ENCODE results near the gene SKIC8. TPM values are rescaled to one million over a fixed set of nuclear protein-coding genes. Genes with fewer than 3 reads are reported as not detected.

Gene SKIC8
- total RNA-seq, 1 experiment from 2014 or later = 56.2 TPM

DNA sequence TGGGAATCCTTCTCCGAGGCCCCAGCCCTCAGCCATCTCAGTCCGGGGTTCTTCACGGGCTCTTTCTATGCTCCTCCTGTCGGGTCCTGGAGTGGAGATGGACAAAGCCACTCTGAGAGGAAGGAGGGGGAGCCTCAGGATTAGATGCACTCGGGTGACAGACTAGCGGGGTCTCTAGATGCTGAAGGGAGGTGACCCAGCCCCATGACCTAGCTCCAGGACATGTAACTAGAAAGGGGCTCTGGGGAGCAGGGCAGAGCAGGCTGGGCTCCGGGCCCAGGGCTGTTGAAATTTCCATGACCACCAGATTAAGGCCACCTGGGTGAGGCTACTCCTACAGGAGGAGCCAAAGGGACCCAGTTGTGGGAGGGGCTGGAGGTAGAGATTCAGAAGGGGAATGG is 14.8 kb upstream of the SKIC8 start:
- peaks cover 5% of the 10 kb centered on the region for H3K4me1 Mint-ChIP-seq (ENCODE audit: insufficient read depth, unreplicated experiment)
- H3K27me3 Mint-ChIP-seq (ENCODE audit: insufficient read depth, unreplicated experiment) = no peaks in the 10 kb centered on the region
- H3K27ac Mint-ChIP-seq (ENCODE audit: low read depth, unreplicated experiment) = no peak overlapping the region
- POLR2A ChIA-PET = no interaction called here
- intact Hi-C loops (cut with micrococcal nuclease) = no loop called here
- no peaks in the 10 kb centered on the region for H3K9me3 Mint-ChIP-seq (ENCODE audit: unreplicated experiment)
- no peak overlapping the region for H3K4me3 Mint-ChIP-seq (ENCODE audit: unreplicated experiment)
- CTCF ChIA-PET = interaction anchor here (13.1 kb wide), 1 partner anchor 106 kb away, joined by 222 read pairs; no protein-coding TSS in a partner anchor
- no peak for DNase-seq (ENCODE audit: unreplicated experiment)
- TF ChIP-seq, protein P1, sequence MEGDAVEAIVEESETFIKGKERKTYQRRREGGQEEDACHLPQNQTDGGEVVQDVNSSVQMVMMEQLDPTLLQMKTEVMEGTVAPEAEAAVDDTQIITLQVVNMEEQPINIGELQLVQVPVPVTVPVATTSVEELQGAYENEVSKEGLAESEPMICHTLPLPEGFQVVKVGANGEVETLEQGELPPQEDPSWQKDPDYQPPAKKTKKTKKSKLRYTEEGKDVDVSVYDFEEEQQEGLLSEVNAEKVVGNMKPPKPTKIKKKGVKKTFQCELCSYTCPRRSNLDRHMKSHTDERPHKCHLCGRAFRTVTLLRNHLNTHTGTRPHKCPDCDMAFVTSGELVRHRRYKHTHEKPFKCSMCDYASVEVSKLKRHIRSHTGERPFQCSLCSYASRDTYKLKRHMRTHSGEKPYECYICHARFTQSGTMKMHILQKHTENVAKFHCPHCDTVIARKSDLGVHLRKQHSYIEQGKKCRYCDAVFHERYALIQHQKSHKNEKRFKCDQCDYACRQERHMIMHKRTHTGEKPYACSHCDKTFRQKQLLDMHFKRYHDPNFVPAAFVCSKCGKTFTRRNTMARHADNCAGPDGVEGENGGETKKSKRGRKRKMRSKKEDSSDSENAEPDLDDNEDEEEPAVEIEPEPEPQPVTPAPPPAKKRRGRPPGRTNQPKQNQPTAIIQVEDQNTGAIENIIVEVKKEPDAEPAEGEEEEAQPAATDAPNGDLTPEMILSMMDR (IDR thresholded peaks at IDR 0.05; ENCODE audit: unreplicated experiment) = no peak
- no TSS peak for BruUV-seq (replicated peaks)
- no peaks in the 10 kb centered on the region for H3K36me3 Mint-ChIP-seq (ENCODE audit: insufficient read depth, unreplicated experiment)

GRCh38 chr15:78313383-78313782 is 14.0 kb upstream of the SKIC8 start:
- H3K4me1 Mint-ChIP-seq (ENCODE audit: insufficient read depth, unreplicated experiment) = peaks cover 5% of the 10 kb centered on the region
- DNase-seq (ENCODE audit: unreplicated experiment) = no peak
- no peak overlapping the region for H3K27ac Mint-ChIP-seq (ENCODE audit: low read depth, unreplicated experiment)
- intact Hi-C loops (cut with micrococcal nuclease) = no loop called here
- ChIA-PET POLR2A (no interaction called here), CTCF (interaction anchor here (13.1 kb wide), 1 partner anchor 107 kb away, joined by 222 read pairs; no protein-coding TSS in a partner anchor)
- H3K27me3 Mint-ChIP-seq (ENCODE audit: insufficient read depth, unreplicated experiment) = no peaks in the 10 kb centered on the region
- BruUV-seq (replicated peaks) = no TSS peak
- no peak overlapping the region for H3K4me3 Mint-ChIP-seq (ENCODE audit: unreplicated experiment)
- no peaks in the 10 kb centered on the region for H3K9me3 Mint-ChIP-seq (ENCODE audit: unreplicated experiment)
- no peaks in the 10 kb centered on the region for H3K36me3 Mint-ChIP-seq (ENCODE audit: insufficient read depth, unreplicated experiment)
- TF ChIP-seq, protein P1 (IDR thresholded peaks at IDR 0.05; ENCODE audit: unreplicated experiment) = no peak

- Mint-ChIP-seq H3K27me3 (ENCODE audit: insufficient read depth, unreplicated experiment) (no peaks in the 10 kb centered on the region), H3K27ac (ENCODE audit: low read depth, unreplicated experiment) (no peak overlapping the region), H3K4me1 (ENCODE audit: insufficient read depth, unreplicated experiment) (peaks cover 5% of the 10 kb centered on the region), H3K9me3 (ENCODE audit: unreplicated experiment) (no peaks in the 10 kb centered on the region), H3K36me3 (ENCODE audit: insufficient read depth, unreplicated experiment) (no peaks in the 10 kb centered on the region), H3K4me3 (ENCODE audit: unreplicated experiment) (no peak overlapping the region)
- CTCF ChIA-PET = interaction anchor here (0.5 to 13.1 kb wide), 4 partner anchors 10 to 402 kb away, joined by 3 to 222 read pairs (median 3); no protein-coding TSS in a partner anchor
- intact Hi-C loops (cut with micrococcal nuclease) = no loop called here
- no TSS peak for BruUV-seq (replicated peaks)
- POLR2A ChIA-PET = interaction anchor here (0.7 kb wide), 1 partner anchor 15 kb away, joined by 3 read pairs; no protein-coding TSS in a partner anchor
- no peak for DNase-seq (ENCODE audit: unreplicated experiment)
- TF ChIP-seq, protein P1 (IDR thresholded peaks at IDR 0.05; ENCODE audit: unreplicated experiment) = no peak
These were observed 13.5 kb upstream of the SKIC8 start for GRCh38 chr15:78312957-78313356.

- TF ChIP-seq, protein P1 (IDR thresholded peaks at IDR 0.05; ENCODE audit: unreplicated experiment) = no peak
- no TSS peak for BruUV-seq (replicated peaks)
- no peaks in the 10 kb centered on the region for H3K36me3 Mint-ChIP-seq (ENCODE audit: insufficient read depth, unreplicated experiment)
- H3K9me3 Mint-ChIP-seq (ENCODE audit: unreplicated experiment) = no peaks in the 10 kb centered on the region
- no peak overlapping the region for H3K27ac Mint-ChIP-seq (ENCODE audit: low read depth, unreplicated experiment)
- ChIA-PET CTCF (interaction anchor here (0.5 to 13.1 kb wide), 5 partner anchors 10 to 403 kb away, joined by 3 to 222 read pairs (median 3); no protein-coding TSS in a partner anchor), POLR2A (interaction anchor here (0.7 kb wide), 1 partner anchor 14 kb away, joined by 3 read pairs; no protein-coding TSS in a partner anchor)
- intact Hi-C loops (cut with micrococcal nuclease) = no loop called here
- DNase-seq (ENCODE audit: unreplicated experiment) = no peak
- H3K4me3 Mint-ChIP-seq (ENCODE audit: unreplicated experiment) = no peak overlapping the region
- no peaks in the 10 kb centered on the region for H3K27me3 Mint-ChIP-seq (ENCODE audit: insufficient read depth, unreplicated experiment)
- peaks cover 5% of the 10 kb centered on the region for H3K4me1 Mint-ChIP-seq (ENCODE audit: insufficient read depth, unreplicated experiment)
These were observed 13.1 kb upstream of the SKIC8 start for GRCh38 chr15:78312536-78312935.

All from MCF 10A (cell line).